CD8-positive, alpha-beta memory T cell (primary cell): ENCODE results near the gene OR6K2. TPM values are rescaled to one million over a fixed set of nuclear protein-coding genes. Genes with fewer than 3 reads are reported as not detected.

Experiments
- CTCF ChIA-PET: fragments of 350-600 bp; sonication (Branson Sonifier 250); formaldehyde crosslinking; loops from one replicate; lab custom pipeline; 2021; ENCODE audit warnings: antibody characterized with exemption; lab: Charles Lee
- POLR2A ChIA-PET: fragments of 350-600 bp; sonication (Branson Sonifier 250); formaldehyde crosslinking; loops from one replicate; lab custom pipeline; 2021; ENCODE audit warnings: antibody characterized with exemption; lab: Charles Lee
- DNase-seq, 5 donors: peaks; one replicate each; pipeline versions ENCODE4 v3.0.0 to v3.0.0-alpha.2; 2020 to 2022; ENCODE audit warnings: mixed read lengths in 1 of 5
- H3K27ac ChIP-seq: one replicate; pipeline ENCODE4 v1.7.0; 2013; ENCODE audit warnings: low read depth, mild to moderate bottlenecking, low read length, moderate library complexity
- H3K27me3 ChIP-seq: 2 replicates; pipeline ENCODE4 v1.7.0; 2013; ENCODE audit warnings: low read length, mild to moderate bottlenecking; ENCODE audit not compliant: insufficient read depth, poor library complexity, severe bottlenecking
- H3K36me3 ChIP-seq: 2 replicates; pipeline ENCODE4 v1.7.0; 2013; ENCODE audit warnings: mild to moderate bottlenecking, low read length, moderate library complexity; ENCODE audit not compliant: insufficient read depth
- H3K4me1 ChIP-seq: 2 replicates; pipeline ENCODE4 v1.7.0; 2013; ENCODE audit warnings: mild to moderate bottlenecking, low read length, moderate library complexity; ENCODE audit not compliant: insufficient read depth
- H3K4me3 ChIP-seq: 2 replicates; pipeline ENCODE4 v1.7.0; 2013; ENCODE audit warnings: mild to moderate bottlenecking, low read length
- H3K9me3 ChIP-seq: 2 replicates; pipeline ENCODE4 v1.7.0; 2013; ENCODE audit warnings: mild to moderate bottlenecking, low read length
- H3K27ac Mint-ChIP-seq, 8 donors: one replicate each; pipeline ENCODE4 v1.8.0; 2020 to 2021; ENCODE audit warnings: mixed read lengths in 8 of 8, mild to moderate bottlenecking in 6 of 8, inconsistent platforms in 3 of 8, moderate library complexity in 3 of 8
- H3K27me3 Mint-ChIP-seq, 2 donors: one replicate each; pipeline ENCODE4 v1.8.0; 2020 to 2021; ENCODE audit warnings: mixed read lengths in 2 of 2, mild to moderate bottlenecking in 1 of 2, moderate library complexity in 1 of 2
- H3K36me3 Mint-ChIP-seq, 3 donors: one replicate each; pipeline ENCODE4 v1.8.0; 2020 to 2021; ENCODE audit warnings: mixed read lengths in 3 of 3, inconsistent platforms in 1 of 3, mild to moderate bottlenecking in 1 of 3
- H3K4me1 Mint-ChIP-seq, 3 donors: one replicate each; pipeline ENCODE4 v1.8.0; 2020 to 2021; ENCODE audit warnings: mixed read lengths in 3 of 3, inconsistent platforms in 1 of 3, mild to moderate bottlenecking in 1 of 3
- H3K4me3 Mint-ChIP-seq, 7 donors: one replicate each; pipeline ENCODE4 v1.8.0; 2020 to 2021; ENCODE audit warnings: mixed read lengths in 7 of 7, mild to moderate bottlenecking in 6 of 7, moderate library complexity in 4 of 7, inconsistent platforms in 2 of 7
- H3K9me3 Mint-ChIP-seq, 5 donors: one replicate each; pipeline ENCODE4 v1.8.0; 2020 to 2022; ENCODE audit warnings: mixed read lengths in 5 of 5, mild to moderate bottlenecking in 3 of 5, moderate library complexity in 2 of 5, inconsistent platforms in 1 of 5
- polyA plus RNA-seq: library from polyadenylated mRNA; unstranded; fragments of 300-500 nt; fragmentation: Illumina TruSeq; gene quantifications from one replicate; pipeline ENCODE4 v1.2.3, GENCODE V29; 2021
- total RNA-seq, 2 experiments: library from RNA; stranded (reverse); gene quantifications; one replicate each; pipeline ENCODE4 v1.2.3, GENCODE V29; 2021

Gene OR6K2
- total and polyA plus RNA-seq, 3 experiments from 2014 or later = not detected

GRCh38 chr1:158679289-158679688, 21.2 kb downstream of the OR6K2 start:
- no peak overlapping the region for H3K27ac ChIP-seq
- no peaks in the 10 kb centered on the region for H3K36me3 ChIP-seq
- ChIA-PET CTCF (no interaction called here), POLR2A (no interaction called here)
- no peaks in the 10 kb centered on the region for H3K9me3 ChIP-seq
- no peaks in the 10 kb centered on the region for H3K27me3 ChIP-seq
- no peak overlapping the region for H3K4me3 Mint-ChIP-seq
- no peaks in the 10 kb centered on the region for H3K4me1 ChIP-seq
- no peaks in the 10 kb centered on the region for H3K9me3 Mint-ChIP-seq
- H3K36me3 Mint-ChIP-seq = no peaks in the 10 kb centered on the region
- no peak for DNase-seq
- peaks cover 5 to 34% of the 10 kb centered on the region in 2 donors for H3K27me3 Mint-ChIP-seq
- H3K27ac Mint-ChIP-seq = no peak overlapping the region
- no peak overlapping the region for H3K4me3 ChIP-seq
- H3K4me1 Mint-ChIP-seq = peaks cover 0 to 4% (median 3%) of the 10 kb centered on the region in 3 donors

- no peak overlapping the region for H3K27ac ChIP-seq
- no peak overlapping the region for H3K4me3 Mint-ChIP-seq
- no peaks in the 10 kb centered on the region for H3K9me3 Mint-ChIP-seq
- H3K27me3 Mint-ChIP-seq = peaks cover 3 to 23% of the 10 kb centered on the region in 2 donors
- ChIA-PET POLR2A (no interaction called here), CTCF (no interaction called here)
- H3K36me3 Mint-ChIP-seq = no peaks in the 10 kb centered on the region
- H3K36me3 ChIP-seq = no peaks in the 10 kb centered on the region
- DNase-seq = no peak
- no peaks in the 10 kb centered on the region for H3K4me1 ChIP-seq
- H3K27me3 ChIP-seq = no peaks in the 10 kb centered on the region
- no peaks in the 10 kb centered on the region for H3K9me3 ChIP-seq
- peaks cover 0 to 4% (median 3%) of the 10 kb centered on the region in 3 donors for H3K4me1 Mint-ChIP-seq
- no peak overlapping the region for H3K27ac Mint-ChIP-seq
- H3K4me3 ChIP-seq = no peak overlapping the region
Observed at GRCh38 chr1:158675563-158676323, 24.7 kb downstream of the OR6K2 start.

GRCh38 chr1:158674302-158674701, 26.1 kb downstream of the OR6K2 start:
- H3K27ac Mint-ChIP-seq = peak overlapping the region in 1 of 8 donors; percentile 16
- no peaks in the 10 kb centered on the region for H3K36me3 ChIP-seq
- no peaks in the 10 kb centered on the region for H3K9me3 Mint-ChIP-seq
- no peaks in the 10 kb centered on the region for H3K36me3 Mint-ChIP-seq
- ChIA-PET POLR2A (no interaction called here), CTCF (no interaction called here)
- H3K4me1 ChIP-seq = no peaks in the 10 kb centered on the region
- no peak for DNase-seq
- no peak overlapping the region for H3K4me3 ChIP-seq
- no peaks in the 10 kb centered on the region for H3K27me3 ChIP-seq
- no peaks in the 10 kb centered on the region for H3K9me3 ChIP-seq
- no peak overlapping the region for H3K4me3 Mint-ChIP-seq
- peaks cover 0 to 4% (median 3%) of the 10 kb centered on the region in 3 donors for H3K4me1 Mint-ChIP-seq
- H3K27me3 Mint-ChIP-seq = peaks cover 3 to 23% of the 10 kb centered on the region in 2 donors
- no peak overlapping the region for H3K27ac ChIP-seq

- no peak for DNase-seq
- H3K36me3 Mint-ChIP-seq = no peaks in the 10 kb centered on the region
- no peak overlapping the region for H3K27ac ChIP-seq
- no peaks in the 10 kb centered on the region for H3K9me3 ChIP-seq
- CTCF ChIA-PET = no interaction called here
- no peaks in the 10 kb centered on the region for H3K36me3 ChIP-seq
- POLR2A ChIA-PET = no interaction called here
- H3K27ac Mint-ChIP-seq = no peak overlapping the region
- no peaks in the 10 kb centered on the region for H3K4me1 Mint-ChIP-seq
- H3K9me3 Mint-ChIP-seq = peaks cover 0 to 2% (median 0%) of the 10 kb centered on the region in 5 donors
- no peaks in the 10 kb centered on the region for H3K4me1 ChIP-seq
- no peaks in the 10 kb centered on the region for H3K27me3 ChIP-seq
- H3K4me3 Mint-ChIP-seq = no peak overlapping the region
- no peak overlapping the region for H3K4me3 ChIP-seq
- H3K27me3 Mint-ChIP-seq = peaks cover 11 to 28% of the 10 kb centered on the region in 2 donors
Observed at GRCh38 chr1:158666037-158666436, 34.4 kb downstream of the OR6K2 start.

GRCh38 chr1:158654571-158654970, 45.9 kb downstream of the OR6K2 start:
- H3K27ac ChIP-seq = no peak overlapping the region
- H3K4me1 Mint-ChIP-seq = peaks cover 2 to 11% (median 5%) of the 10 kb centered on the region in 3 donors
- H3K27me3 Mint-ChIP-seq = peaks cover 5 to 11% of the 10 kb centered on the region in 2 donors
- no peak overlapping the region for H3K4me3 ChIP-seq
- peaks cover 0 to 3% (median 0%) of the 10 kb centered on the region in 5 donors for H3K9me3 Mint-ChIP-seq
- H3K27me3 ChIP-seq = no peaks in the 10 kb centered on the region
- H3K4me3 Mint-ChIP-seq = no peak overlapping the region
- no peaks in the 10 kb centered on the region for H3K9me3 ChIP-seq
- ChIA-PET CTCF (interaction anchor here (1.2 kb wide), 1 partner anchor 9 kb away, joined by 3 read pairs; no protein-coding TSS in a partner anchor), POLR2A (no interaction called here)
- peaks cover 0 to 6% (median 2%) of the 10 kb centered on the region in 3 donors for H3K36me3 Mint-ChIP-seq
- no peak overlapping the region for H3K27ac Mint-ChIP-seq
- H3K4me1 ChIP-seq = no peaks in the 10 kb centered on the region
- DNase-seq = no peak
- H3K36me3 ChIP-seq = no peaks in the 10 kb centered on the region

- H3K27ac Mint-ChIP-seq = no peak overlapping the region
- ChIA-PET CTCF (interaction anchor here (1.2 kb wide), 1 partner anchor 9 kb away, joined by 3 read pairs; no protein-coding TSS in a partner anchor), POLR2A (no interaction called here)
- Histone ChIP-seq H3K27me3 (no peaks in the 10 kb centered on the region), H3K9me3 (no peaks in the 10 kb centered on the region), H3K4me1 (no peaks in the 10 kb centered on the region), H3K27ac (no peak overlapping the region), H3K4me3 (no peak overlapping the region), H3K36me3 (no peaks in the 10 kb centered on the region)
- H3K36me3 Mint-ChIP-seq = peaks cover 0 to 6% (median 2%) of the 10 kb centered on the region in 3 donors
- H3K27me3 Mint-ChIP-seq = peaks cover 5 to 11% of the 10 kb centered on the region in 2 donors
- H3K9me3 Mint-ChIP-seq = peaks cover 0 to 3% (median 0%) of the 10 kb centered on the region in 5 donors
- no peak overlapping the region for H3K4me3 Mint-ChIP-seq
- peaks cover 2 to 11% (median 5%) of the 10 kb centered on the region in 3 donors for H3K4me1 Mint-ChIP-seq
- DNase-seq = no peak
Observed at GRCh38 chr1:158654086-158654485, 46.4 kb downstream of the OR6K2 start.

- no peaks in the 10 kb centered on the region for H3K9me3 ChIP-seq
- peak overlapping the region in 2 of 8 donors; percentile 1 to 15 for H3K27ac Mint-ChIP-seq
- no peak for DNase-seq
- CTCF ChIA-PET = no interaction called here
- H3K4me1 ChIP-seq = no peaks in the 10 kb centered on the region
- no peaks in the 10 kb centered on the region for H3K36me3 ChIP-seq
- no peaks in the 10 kb centered on the region for H3K36me3 Mint-ChIP-seq
- POLR2A ChIA-PET = no interaction called here
- peaks cover 2 to 11% (median 5%) of the 10 kb centered on the region in 3 donors for H3K4me1 Mint-ChIP-seq
- H3K9me3 Mint-ChIP-seq = no peaks in the 10 kb centered on the region
- H3K27me3 ChIP-seq = no peaks in the 10 kb centered on the region
- H3K27ac ChIP-seq = no peak overlapping the region
- no peak overlapping the region for H3K4me3 ChIP-seq
- peak overlapping the region in 1 of 7 donors; percentile 0 for H3K4me3 Mint-ChIP-seq
- H3K27me3 Mint-ChIP-seq = peaks cover 0 to 7% of the 10 kb centered on the region in 2 donors
Observed at GRCh38 chr1:158652721-158653334, 47.6 kb downstream of the OR6K2 start.
